NCI-H446 treated with DMSO at 0.1 percent for 48 hours (cell line): Measurements from ENCODE around the gene SPNS3.
A peak's percentile ranks its signal among the peaks of the same experiment; 100 is the strongest.

Experiments used
- DNase-seq: peaks from one replicate; lab custom pipeline; 2025; lab: John Stamatoyannopoulos, UW

SPNS3 gene

DNA sequence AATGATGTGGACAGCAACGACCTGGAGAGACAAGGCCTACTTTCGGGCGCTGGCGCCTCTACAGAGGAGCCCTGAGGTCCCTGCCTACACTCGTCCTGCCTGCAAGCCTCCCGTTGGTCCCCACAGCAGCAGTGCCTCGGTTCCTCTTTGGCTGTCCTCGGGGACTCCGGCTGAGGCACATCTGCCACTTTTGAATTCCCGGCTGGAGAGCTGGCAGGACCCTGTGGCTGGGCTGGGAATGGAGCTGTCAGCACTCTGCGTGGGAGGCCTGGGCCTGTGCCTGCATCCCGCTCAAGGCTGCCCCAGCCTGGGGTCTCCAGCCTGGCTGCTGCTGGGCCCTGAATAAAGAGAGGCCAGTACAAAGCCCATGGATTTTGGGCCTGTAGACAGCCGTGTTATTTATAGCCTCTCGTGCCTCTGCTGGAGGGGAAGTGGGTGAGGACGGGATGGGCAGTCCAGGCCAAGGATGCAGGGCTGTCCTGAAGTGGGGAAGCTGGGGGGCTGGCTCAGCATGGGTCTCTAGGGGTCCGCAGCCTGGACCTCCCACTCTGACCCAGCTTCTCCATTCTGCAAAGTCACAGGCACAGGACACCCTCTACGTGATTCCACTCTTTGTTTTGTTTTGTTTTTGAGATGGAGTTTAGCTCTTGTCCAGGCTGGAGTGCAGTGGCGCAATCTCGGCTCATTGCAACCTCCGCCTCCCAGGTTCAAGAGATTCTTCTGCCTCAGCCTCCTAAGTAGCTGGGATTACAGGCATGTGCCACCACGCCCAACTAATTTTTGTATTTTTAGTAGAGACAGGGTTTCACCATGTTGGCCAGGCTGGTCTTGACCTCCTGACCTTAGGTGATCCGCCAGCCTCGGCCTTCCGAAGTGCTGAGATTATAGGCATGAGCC is 54.3 kb downstream of the SPNS3 start:
- peak; percentile 34 for DNase-seq

DNA sequence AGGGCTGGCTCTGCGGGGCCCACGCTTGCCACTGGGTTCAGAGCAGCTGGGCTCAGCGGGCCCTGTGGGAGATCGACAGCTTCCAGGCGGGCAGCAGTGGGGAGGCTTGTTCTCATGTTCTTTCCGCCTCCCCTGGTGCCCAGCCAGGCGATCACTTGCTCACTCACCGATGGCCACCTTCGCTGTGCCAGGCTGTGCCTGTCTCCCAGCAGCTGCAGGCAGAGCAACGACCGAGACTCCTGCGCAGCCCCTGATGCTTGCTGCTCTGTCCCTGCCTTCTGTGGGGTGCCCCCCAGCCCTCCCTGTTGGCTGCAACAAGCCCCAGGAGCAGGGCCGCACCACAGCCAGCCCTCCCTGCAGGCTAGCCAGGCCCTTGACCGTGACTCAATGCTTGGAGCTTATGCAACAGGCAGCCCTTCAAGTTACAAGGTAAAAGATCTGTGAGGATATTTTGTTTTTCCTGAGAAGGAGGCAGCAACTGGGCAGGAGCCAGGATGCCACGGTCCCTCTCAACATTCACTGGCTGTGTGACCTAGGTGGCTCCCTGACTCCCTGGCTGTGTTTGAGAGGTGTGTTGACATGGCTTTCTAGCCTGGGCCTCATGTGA is 55.4 kb downstream of the SPNS3 start:
- DNase-seq: no peak

DNA sequence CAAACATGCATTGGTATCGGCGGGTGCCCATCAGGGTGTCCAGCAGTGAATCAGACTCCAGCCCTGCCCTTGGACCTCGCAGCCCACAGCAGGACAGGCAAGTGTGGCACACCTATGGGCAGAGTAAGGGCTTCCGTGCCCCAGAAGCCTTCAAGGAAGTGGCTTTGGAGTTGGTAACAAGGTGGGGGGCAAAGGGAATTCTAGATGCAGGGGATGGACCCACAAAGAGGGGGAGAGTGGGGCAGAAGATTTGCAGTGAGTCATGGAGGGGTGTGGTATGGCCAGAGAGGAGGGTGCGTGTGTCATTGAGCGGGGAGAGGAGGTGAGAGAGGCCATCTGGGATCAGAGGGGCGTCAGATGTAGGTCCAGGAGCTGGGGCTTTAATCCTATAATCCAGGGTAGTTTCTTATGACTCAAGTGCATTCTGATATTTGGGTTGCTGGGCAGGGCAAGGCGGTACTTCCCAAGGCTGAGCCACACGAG is 56.4 kb downstream of the SPNS3 start:
- DNase-seq: no peak

DNA sequence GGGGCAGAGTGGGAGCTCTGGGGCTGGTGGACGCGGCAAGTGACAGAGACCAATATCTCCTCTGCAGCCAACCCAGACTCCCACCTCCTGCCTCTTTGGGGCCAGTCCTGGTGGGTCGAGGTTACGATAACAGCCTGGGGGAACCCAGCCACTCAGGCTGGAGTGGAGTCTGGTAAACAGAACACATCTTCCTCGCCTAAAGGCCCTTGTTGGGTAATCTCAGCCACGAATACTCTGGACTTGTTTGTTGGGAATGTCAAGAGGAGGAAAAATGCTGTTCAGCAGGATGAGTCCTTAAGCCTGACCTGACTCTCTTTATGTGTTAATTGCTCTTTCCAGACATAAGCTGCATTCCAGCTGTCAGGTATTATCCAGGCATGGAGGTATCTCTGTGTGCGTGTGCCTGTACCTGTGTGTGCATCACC is 56.9 kb downstream of the SPNS3 start:
- no peak for DNase-seq

DNA sequence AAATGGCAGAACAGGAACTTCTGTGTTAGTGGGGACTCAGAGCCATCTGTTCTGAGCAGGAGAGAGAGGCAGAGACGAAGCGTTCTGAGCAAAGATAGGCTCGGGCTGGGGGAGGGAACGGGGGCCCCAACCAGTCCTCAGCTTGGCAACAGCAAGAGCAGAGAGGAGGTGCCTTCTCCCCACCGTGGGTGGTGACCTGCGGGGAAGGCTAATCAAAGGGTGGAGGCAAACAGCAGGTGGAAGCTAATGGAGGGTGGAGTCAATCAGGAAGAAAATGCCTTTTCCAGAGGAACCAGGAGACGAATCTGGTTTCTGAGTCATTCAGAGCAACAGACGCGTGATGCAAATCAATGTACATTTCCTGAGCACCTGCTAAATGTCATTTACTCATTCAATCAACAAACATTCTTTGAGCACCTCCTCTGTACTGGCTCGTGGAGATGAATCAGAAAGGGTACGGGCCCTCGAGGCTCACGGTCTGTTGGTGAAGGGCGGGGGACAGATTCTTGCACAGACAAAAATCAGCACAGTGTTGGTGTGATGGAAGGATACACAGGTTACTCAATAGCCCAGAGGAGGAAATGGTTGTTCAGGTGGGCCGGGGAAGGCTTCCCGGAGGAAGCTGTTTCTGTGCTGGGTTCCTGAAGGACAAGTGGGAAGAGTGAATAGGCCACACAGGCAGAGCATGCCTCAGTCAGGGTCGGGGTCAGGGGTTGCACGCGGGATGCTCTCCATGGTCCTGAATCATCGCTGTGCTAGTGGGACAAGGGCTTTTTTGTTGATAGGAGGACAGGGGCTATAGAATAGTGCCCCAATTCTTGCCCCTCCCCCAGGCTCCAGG is 59.2 kb downstream of the SPNS3 start:
- no peak for DNase-seq

DNA sequence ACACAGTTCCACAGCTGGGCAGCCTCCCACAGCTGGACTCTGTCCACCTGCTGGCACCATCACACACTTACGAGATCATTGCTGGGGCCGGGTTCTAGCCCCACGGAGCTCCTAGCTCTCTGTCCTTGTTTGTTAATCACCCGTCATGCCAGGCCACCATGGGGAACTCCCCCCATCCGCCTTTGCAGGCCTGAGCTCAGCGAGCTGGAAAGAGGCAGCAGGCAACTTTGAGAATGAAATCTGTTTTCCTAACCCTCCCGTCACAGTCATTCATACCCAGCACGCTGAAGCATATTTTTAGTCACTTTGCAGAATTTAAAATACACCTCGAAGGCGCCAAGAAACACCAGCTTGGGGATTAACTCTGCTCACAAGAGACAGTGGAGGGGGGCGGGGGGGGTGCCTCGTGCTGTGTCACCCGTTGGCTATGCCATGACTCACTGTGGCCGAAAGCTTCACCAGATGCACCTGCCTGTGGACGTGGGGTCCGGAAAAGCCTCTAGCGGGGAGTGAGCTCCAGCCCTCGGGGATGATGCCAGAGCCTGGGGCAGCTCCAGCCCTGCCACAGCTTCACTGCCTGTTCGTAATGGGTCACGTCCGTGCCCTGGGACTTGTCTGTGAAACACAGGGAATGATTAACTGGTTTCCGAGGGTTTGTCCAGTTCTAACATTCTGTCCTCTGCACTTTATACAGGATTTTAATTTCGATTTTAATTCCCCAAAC is 63.5 kb downstream of the SPNS3 start:
- DNase-seq: no peak

DNA sequence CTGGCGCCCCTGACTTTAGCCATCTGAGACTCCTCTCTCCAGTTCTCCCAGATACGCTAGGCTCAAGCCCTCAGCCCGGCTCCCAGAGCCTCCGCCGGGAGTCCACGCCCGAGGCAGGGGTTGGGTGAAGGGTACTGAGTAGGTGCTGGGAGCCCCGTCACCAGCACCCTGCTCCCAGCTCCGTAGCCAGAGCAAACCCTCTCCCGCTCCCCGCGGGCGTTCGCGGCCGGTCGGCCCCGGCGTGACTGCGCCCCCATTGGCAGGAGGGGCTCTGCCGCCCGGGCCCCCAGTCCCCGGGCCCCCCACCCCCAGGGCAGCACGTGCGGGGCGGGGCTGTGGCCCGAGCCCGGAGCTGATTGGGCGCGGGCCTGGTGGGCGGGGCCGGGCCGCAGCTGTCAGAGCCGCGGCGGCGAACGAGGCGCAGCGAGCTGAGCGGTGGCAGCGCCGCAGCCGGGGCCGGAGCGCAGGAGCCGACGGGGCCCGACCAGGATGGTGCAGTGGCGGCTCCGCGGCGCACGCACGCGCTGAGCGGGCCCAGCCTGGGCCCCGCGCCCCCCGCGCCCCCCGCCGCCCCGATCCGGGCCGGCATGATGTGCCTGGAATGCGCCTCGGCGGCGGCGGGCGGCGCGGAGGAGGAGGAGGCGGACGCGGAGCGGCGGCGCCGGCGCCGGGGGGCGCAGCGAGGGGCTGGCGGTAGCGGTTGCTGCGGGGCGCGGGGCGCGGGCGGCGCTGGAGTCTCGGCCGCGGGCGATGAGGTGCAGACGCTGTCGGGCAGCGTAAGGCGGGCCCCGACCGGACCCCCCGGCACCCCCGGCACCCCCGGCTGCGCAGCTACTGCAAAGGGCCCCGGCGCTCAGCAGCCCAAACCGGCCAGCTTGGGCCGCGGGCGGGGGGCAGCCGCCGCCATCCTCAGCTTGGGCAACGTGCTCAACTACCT is 65.0 kb downstream of the SPNS3 start, which contains the start of gene SPNS2:
TSS of gene SPNS2 (plus strand) at position 421 of the 937 bp plus-strand sequence. CDS start at position 588, 167 bp downstream.
- DNase-seq: no peak

DNA sequence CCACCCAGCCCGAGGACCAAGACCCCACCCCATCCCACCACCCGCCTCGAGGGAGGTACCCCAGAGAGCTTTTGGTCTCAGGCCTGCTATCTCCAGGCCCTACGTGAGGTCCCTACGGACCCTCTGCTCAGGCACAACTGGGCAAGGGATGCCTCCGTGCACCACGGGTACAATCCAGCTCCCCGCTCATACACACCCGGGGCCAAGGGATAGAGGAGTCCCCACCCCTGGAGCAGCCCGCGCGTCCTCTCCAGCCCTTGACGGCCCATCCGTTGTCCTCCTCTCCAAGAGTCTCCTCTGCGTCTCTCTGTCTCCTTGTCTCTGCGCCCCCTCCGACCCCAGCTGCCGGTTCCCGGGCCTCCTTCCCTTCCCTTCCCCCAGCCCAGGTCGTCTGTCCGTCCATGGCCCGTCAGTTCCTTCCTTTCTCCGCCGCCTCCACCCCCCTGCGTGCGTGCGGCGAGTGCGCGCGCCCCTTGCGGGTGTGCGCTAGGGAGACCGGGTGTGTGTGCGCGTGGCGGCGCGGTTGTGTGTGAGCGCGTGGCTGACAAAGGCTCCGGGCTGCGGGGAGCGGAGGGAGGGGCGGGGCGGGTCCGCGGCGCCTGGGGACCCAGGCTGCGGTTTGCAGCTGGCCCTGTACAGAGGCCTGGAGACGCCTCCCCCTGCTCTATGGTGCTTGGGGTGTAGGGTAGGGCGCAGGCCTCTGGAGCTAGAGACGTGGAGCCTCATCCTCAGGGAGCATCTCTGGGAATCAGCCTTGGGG is 65.9 kb downstream of the SPNS3 start:
- no peak for DNase-seq

DNA sequence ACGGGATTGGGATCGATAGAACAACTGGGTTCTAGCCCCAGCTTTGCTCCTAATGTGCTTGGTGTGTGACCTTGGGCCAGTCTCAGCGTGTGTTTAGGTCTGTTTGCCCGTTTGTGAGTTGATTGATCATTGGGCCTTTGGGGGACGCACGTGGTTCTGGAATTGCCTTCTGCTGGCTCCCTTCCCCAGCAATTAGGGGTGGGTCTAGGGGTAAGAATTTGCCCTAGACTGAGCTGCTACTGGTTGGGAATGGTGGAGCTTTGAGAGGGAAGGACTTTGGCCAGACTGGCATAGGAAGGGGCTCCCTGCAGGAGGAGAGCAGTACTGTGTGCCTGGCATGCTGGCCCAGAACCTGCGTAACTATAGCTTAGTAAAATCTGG is 66.4 kb downstream of the SPNS3 start:
- no peak for DNase-seq

DNA sequence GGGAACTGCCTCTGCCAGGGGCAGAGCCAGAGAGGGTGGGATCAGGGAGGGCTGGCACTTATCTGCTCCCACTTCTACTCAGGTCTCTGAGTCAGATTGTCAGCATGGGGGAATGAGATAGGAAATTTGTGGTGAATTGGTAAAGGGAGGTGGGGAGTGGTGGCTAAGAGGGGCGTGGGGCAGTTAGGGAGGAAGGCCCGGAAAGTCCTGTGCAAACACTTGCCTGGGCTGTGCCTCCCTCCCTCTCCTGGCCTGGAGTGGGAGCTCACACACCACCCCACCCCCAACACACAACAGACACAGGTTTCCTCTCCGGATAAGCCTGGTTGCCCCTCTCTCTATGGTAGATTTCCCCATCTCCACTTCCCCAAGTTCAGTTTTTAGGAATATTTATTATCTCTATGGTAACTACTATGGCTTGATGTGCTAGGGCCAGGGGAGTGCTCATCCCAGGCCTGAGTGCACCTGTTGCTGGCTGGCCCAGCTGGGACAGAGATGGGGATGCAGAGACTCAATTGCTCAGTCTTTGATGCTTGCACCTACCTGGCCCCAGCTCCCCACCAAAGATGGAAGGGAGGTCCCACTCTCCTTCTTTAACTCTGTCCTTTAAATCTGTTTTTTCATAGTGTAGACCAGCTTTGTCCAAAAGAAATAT is 67.7 kb downstream of the SPNS3 start:
- DNase-seq: no peak

DNA sequence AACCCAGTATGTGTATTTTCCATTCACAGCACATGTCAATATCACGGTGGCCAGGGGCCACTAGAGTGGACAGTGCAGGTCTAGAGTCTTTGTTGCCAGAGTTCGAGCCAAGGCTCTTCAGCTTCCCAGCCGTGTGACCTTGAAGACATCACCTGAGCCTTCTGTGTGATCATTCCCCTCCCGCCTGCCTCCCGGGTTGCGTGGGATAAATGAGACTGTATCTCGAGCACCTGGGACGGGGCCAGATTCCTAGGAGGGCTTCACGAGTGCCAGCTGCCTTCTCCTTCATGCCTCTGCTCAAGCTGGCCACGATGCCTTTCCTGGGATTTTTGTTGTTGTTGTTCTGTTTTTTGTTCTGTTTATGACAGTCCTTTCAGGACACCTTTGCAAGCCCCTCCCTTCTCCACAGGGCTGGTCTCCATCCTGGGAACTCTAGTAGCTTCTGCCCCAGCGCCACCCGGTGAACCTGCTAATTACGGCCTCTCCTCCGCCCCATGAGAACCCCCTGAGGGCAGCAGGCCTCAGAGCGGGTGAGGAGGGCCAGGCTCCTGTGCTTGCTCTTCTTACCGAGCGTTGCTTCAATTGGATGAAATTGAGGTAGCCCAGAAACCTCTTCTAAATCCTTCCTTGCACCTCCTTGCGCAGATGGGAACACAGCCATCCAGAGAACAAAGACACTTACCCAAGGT is 68.9 kb downstream of the SPNS3 start:
- DNase-seq: no peak

DNA sequence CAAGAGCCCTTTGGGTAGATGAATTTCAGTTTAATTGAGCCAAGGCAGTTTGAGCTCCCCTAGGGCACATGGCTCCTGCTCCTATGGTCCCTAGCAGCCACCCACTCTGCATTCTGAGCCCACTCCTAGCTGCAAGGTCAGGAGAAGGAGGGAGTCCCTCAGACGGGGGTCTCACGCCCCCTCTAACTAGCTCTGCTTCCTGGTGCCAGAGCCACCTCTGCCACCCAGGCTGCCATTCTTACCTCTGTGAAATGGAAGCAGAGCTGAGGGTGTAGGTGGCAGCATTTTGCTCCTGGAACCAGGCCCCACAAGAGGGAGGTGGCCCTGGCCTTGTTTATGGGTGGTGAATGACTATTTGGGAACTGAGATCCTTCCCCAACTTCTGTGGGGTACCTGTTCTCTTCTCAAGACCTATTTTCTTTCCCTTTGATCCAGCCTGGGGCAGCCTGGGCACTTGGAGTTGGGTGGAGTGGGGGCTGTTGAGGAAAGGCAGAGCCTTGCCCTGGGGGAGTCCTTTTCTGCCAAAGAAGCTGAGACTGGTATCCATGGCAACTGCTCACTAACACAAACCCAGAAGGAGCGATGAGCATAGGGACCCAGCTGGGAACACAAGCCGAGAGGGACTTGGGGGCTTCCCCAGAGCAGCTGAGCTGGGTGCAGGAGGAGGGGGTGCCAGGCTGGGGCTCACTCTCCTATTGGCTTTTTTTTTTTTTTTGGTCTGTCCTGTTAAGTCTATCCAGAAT is 69.7 kb downstream of the SPNS3 start:
- DNase-seq: no peak

DNA sequence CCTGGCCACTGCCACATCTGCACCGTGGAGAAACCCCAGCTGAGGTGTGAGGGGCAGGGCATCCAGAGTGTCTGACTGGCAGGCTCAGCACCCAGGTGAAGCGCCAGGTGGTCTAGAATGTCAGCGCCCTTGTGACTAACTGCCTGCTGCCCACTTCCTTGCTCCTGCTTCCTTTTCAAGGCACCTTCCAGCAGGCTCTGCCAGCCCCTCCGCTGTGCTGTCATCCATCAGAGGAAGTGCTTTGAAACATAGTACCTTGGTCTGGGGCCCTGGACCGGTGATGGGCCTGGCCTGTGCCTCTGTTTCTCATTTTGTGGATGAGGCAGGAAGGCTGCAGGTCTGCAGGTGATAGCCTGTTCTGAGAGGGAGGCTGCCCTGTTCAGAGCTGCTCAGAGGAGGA is 70.4 kb downstream of the SPNS3 start:
- DNase-seq: no peak

DNA sequence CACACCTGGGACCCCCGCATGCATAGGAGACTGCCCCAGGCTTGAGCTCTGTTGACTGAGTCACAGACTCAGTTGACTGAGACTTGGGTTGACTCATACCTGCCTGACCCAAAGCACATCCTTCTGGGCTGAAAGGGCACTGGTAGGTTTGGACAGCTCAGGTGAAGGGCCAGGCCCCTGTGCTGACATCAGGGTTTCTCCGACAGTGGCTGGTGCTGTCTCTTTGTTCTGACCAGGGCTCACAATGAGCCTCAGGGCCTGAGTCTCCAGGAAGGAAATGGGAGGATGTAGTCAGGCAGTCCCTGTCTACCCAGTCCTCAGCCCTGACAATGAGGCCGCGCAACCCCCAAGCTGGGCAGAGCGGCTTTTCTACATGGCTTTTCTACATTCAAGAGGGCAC is 71.4 kb downstream of the SPNS3 start:
- no peak for DNase-seq

DNA sequence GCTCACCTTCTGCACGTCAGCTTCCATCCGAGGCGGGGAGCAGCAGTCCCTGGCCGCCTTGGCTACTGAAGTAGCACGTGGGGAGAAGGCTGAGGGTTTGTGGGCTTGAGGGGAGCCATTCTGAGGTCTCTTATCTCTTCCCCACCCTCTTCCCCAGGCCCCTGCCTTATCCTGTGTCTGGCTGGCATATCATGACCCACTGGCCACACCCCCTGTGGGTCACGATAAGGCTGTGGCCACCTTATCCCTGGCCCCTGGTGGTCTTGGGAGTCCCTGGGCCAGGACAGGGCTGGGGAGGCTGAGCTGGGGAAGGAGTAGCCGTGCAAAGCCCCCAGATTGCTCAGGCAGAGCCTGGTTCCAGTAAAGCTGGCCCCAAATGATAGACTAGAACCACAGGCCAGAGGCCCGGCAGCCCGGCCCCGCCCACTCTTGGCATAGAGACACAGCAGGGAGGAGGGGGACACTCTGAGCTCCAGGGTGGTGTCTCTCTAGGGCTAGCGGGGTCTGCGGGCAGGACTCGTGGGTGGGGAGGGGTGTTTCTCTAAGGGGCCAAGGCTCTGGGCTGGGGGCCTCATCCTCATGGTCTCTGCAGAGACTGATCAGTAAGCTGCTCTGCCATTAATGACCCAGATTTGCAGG is 72.6 kb downstream of the SPNS3 start:
- no peak for DNase-seq

DNA sequence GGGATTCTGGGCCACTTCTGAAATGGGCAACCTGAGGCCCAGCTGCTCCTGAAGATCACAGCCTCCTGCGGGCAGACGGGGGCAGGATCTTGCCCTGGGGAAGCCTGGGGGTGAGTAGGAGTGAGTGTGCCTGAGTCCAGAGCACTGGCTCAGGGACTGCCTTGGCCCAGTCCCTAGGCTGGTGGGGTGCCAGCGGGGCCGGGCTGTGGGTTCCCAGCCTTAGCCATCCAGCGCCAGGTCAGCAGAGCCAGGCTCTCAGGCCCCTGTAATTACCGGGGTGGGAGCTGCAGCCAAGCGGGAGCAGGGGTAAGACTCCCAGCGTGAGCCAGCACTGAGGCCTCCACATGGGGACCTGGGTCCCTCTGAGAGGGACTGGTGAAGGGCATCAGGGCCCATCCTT is 73.2 kb downstream of the SPNS3 start:
- DNase-seq: no peak

DNA sequence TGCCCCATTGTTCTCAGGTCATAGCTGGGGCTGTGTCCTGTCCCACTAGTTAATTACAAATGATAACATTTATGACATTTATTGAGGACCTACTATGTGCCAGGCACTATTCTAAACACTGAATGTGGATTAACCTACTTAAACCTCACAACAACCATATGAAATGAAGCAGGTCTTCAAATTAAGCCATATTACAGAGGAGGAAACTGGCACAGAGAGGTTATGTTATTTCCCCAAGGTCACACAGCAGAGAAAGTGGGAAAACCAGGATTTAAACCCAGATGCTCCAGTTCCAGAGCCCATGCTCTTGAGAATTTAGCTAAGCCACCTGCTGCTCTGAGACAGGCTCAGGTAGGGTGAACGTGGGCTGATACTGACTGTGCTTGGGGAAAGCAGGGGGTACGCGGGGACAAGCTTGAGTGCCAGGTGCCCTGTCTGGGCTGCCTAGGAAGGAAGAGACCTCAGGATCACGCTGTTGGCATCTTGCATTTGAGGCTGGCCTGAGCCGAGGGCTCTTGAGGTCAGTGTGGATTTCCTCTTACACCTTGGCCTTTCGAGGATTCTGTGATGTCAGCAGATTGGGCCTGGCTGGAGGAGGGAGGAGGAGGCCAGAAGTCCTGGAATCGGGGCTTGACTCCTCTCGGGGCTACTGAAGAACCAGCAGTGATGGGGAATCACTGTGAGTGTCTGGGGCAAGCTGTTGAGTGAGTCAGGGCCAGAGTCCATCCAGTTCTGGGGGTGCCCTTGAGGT is 73.8 kb downstream of the SPNS3 start:
- no peak for DNase-seq
